Left lung (tissue), 10 donors: ENCODE data around the gene FYB2. TPM values are rescaled to one million over a fixed set of nuclear protein-coding genes. Genes with fewer than 3 reads are reported as not detected.

Experiments
- ATAC-seq: fragments of 200-7000 bp; cut with Tn5 transposase; one replicate; pipeline ENCODE4 v1.9.1; 2020; ENCODE audit warnings: moderate library complexity
- DNase-seq, 4 donors: peaks; one replicate each; pipeline ENCODE4 v3.0.0-alpha.2; 2013 to 2020
- H3K27ac ChIP-seq, 2 donors: fragments of 200-600 bp; sonication (generic) in 1 of 2; one replicate each; pipeline versions ENCODE4 v1.5.0 to v1.8.0; 2020 to 2021
- H3K27me3 ChIP-seq, 2 donors: fragments of 200-600 bp; sonication (generic) in 1 of 2; one replicate each; pipeline versions ENCODE4 v1.5.0 to v1.8.0; 2020 to 2021
- H3K36me3 ChIP-seq, 2 donors: fragments of 200-600 bp; sonication (generic) in 1 of 2; one replicate each; pipeline versions ENCODE4 v1.5.0 to v1.8.0; 2020 to 2021
- H3K4me1 ChIP-seq, 2 donors: fragments of 200-600 bp; one replicate each; pipeline ENCODE4 v1.8.0; 2021
- H3K4me3 ChIP-seq, 2 donors: fragments of 200-600 bp; sonication (generic) in 1 of 2; one replicate each; pipeline versions ENCODE4 v1.5.0 to v1.8.0; 2020 to 2021; ENCODE audit warnings: mild to moderate bottlenecking in 1 of 2
- H3K9me3 ChIP-seq, 2 donors: fragments of 200-600 bp; sonication (generic) in 1 of 2; one replicate each; pipeline versions ENCODE4 v1.5.0 to v1.8.0; 2020 to 2021
- intact Hi-C, 2 donors: fragments of 100-400 bp; cut with DNase I; formaldehyde crosslinking; loops; one replicate each; pipeline versions ENCODE4 v1.11.2 to v1.14.2; 2022
- polyA plus RNA-seq, 6 donors: library from polyadenylated mRNA; unstranded; fragments of 120-200 nt; gene quantifications; one replicate each; pipeline ENCODE4 v1.2.1, GENCODE V29; 2013; ENCODE audit not compliant: insufficient read length in 6 of 6
- total RNA-seq, 2 donors: library from RNA; stranded (reverse); fragmentation: NEBNext Ultra II Directional; extraction: Animal tissue kit (Norgen Biotek cat#: 25700); gene quantifications; one replicate each; pipeline ENCODE4 v1.2.1, GENCODE V29; 2021
- TF ChIP-seq, protein P1 (sequence below), 2 donors: fragments of 200-600 bp; sonication (generic) in 1 of 2; IDR thresholded peaks; one replicate each; pipeline versions ENCODE4 v1.5.0 to v1.8.0; 2021; ENCODE audit warnings: antibody characterized with exemption in 2 of 2
- donor health status: DM: no; HTN: yes; CAD: no.
- donor health status: DM: no; HTN: no; CAD: no.

Gene FYB2
- total and polyA plus RNA-seq, 8 donors = 0.21 to 1.2 (median 0.51) TPM

DNA sequence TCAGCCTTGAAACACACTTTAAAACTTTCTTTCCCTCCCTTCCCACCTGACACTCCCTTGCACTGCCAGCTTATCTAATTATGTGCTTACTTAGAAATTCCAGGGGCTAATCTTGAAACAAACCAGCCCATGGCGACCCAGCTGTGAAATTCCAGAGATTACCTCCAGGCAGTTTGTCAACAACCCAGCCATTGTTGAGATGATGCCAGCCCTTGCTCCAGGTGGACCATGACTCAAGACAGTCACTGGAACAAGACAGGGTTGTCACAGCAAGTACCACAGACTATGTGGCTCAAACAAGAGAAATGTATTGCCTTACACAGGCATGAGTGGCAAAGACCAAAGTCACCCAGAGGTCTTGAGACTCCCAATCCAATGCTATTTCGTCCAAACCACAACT is 7.9 kb downstream of the FYB2 start:
- intact Hi-C loops = no loop called here
- Histone ChIP-seq H3K9me3 (no peaks in the 10 kb centered on the region), H3K4me3 (no peak overlapping the region), H3K27me3 (no peaks in the 10 kb centered on the region), H3K4me1 (no peaks in the 10 kb centered on the region), H3K36me3 (no peaks in the 10 kb centered on the region), H3K27ac (no peak overlapping the region)
- ATAC-seq = no peak
- no peak for DNase-seq
- TF ChIP-seq, protein P1, sequence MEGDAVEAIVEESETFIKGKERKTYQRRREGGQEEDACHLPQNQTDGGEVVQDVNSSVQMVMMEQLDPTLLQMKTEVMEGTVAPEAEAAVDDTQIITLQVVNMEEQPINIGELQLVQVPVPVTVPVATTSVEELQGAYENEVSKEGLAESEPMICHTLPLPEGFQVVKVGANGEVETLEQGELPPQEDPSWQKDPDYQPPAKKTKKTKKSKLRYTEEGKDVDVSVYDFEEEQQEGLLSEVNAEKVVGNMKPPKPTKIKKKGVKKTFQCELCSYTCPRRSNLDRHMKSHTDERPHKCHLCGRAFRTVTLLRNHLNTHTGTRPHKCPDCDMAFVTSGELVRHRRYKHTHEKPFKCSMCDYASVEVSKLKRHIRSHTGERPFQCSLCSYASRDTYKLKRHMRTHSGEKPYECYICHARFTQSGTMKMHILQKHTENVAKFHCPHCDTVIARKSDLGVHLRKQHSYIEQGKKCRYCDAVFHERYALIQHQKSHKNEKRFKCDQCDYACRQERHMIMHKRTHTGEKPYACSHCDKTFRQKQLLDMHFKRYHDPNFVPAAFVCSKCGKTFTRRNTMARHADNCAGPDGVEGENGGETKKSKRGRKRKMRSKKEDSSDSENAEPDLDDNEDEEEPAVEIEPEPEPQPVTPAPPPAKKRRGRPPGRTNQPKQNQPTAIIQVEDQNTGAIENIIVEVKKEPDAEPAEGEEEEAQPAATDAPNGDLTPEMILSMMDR (IDR thresholded peaks at IDR 0.05) = no peak

DNA sequence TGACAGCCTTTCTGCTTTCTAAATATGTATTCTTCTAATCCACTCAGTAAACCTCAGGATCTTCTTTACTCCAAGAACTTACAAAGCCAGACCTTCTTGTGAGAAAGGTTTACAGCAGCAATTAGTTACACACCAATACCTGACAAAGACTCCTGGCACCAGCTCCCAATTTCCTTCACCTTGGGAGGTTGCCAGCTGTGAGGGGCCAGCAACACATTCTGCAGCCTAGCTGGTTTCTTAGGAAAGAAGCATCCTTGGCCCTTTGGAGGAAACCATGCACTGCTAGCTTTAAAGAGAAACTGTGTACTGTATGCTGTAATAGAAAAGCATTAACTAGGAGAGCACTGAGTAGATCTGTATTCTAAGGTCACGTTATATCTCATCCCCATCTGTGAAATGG is 10.8 kb downstream of the FYB2 start:
- Histone ChIP-seq H3K4me1 (no peaks in the 10 kb centered on the region), H3K36me3 (no peaks in the 10 kb centered on the region), H3K27ac (no peak overlapping the region), H3K27me3 (no peaks in the 10 kb centered on the region), H3K4me3 (no peak overlapping the region), H3K9me3 (no peaks in the 10 kb centered on the region)
- DNase-seq = no peak
- no peak for ATAC-seq
- intact Hi-C loops = no loop called here
- TF ChIP-seq, protein P1 (IDR thresholded peaks at IDR 0.05) = no peak

DNA sequence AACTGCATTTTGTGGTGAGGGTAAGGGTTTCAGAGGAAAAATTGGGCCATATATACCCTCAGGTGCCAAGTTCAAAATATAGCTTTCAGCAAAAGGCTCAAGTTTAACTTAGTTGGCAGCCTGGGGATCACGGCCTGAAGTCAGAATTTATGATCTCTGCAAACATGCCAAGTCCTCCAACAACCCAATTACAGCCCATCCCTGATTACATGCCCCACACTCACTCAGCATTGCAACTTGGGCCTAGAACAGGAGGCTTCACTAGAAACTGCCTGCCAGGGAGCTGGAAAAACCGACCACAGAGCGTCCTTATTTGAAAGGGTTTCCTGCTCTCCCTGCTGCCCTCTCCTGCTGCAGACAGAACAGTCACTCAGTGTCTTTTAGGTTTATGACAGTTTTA is 12.4 kb downstream of the FYB2 start:
- Histone ChIP-seq H3K9me3 (no peaks in the 10 kb centered on the region), H3K4me1 (no peaks in the 10 kb centered on the region), H3K27ac (no peak overlapping the region), H3K27me3 (no peaks in the 10 kb centered on the region), H3K36me3 (no peaks in the 10 kb centered on the region), H3K4me3 (no peak overlapping the region)
- ATAC-seq (no peak), DNase-seq (no peak)
- intact Hi-C loops = no loop called here
- TF ChIP-seq, protein P1 (IDR thresholded peaks at IDR 0.05) = no peak

DNA sequence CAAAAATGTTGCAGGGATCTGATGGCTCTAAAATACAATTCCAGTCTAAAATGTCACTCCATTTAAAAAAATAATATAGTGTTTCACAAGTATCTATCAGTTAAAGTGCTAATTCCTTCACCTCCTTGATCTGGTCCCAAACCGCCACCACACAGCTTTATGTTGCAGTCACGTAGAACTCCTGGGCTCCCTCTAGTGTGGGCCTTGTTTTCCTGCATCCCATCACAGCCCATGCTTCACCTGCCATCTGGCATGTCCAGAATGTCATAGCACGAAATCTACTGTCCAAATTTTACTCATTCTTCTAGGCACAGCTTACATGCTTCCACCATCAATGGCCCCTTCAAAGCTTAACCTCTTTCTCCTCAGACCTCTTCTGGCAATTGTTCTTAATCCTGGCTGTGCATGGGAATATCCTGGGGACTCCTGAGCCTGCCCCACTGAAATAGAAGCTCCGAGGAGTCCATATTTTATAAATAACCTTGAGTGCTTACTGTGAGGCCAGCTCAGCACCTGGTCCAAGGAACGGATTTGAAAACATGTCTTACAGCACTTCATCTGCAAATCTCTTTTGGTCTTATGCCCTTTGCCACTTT is 15.5 kb downstream of the FYB2 start:
- no peaks in the 10 kb centered on the region for H3K4me1 ChIP-seq
- peak; percentile 80 for ATAC-seq
- DNase-seq = peak in 1 of 4 donors; percentile 21

DNA sequence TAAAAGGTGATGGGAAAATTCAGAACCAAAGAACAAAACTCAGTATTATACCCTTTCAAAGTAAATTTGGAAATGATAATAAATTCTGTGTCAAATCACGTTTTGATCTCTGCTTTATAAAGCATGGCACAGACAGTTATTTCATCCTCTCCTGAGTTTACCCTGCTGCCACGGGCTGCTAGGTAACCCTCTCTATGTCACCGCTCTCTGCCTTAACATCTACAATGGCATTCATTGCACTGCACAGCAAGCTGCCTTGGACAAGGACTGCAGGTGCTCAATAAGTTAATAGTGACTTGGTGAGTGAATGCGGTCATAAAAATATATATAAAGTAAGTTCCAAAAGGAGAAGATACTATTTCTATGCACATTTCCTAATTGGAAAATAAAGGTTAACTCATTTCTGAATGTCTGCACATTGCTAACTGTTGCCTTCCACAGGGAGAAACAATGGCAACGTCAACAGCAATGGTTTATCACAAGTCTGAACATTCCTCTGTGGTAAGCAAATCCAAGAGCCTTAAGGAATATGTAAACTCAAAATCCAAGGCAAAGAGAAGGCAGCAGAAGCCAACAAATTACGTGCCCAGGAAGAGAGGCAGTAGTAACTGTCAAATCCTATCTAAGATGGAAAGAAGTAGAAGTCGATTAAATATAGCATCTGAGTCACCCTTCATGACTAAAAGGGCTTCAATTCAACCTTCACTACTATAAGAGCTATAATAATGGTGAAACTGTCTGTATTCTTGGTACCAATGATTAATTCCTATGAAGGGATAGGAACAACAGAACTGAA is 19.4 kb downstream of the FYB2 start:
- Histone ChIP-seq H3K4me1 (no peaks in the 10 kb centered on the region), H3K27me3 (peaks cover 0 to 9% of the 10 kb centered on the region in 2 donors), H3K36me3 (no peaks in the 10 kb centered on the region), H3K27ac (no peak overlapping the region), H3K4me3 (no peak overlapping the region), H3K9me3 (no peaks in the 10 kb centered on the region)
- DNase-seq (no peak), ATAC-seq (no peak)
- TF ChIP-seq, protein P1 (IDR thresholded peaks at IDR 0.05) = no peak
- intact Hi-C loops = no loop called here

More for the DNA sequence above, 15.5 kb downstream of the FYB2 start:
- TF ChIP-seq, protein P1 (IDR thresholded peaks at IDR 0.05) = peak in 1 of 2 donors; percentile 28
- H3K27me3 ChIP-seq = no peaks in the 10 kb centered on the region
- no peak overlapping the region for H3K4me3 ChIP-seq
- no peaks in the 10 kb centered on the region for H3K9me3 ChIP-seq
- no peaks in the 10 kb centered on the region for H3K36me3 ChIP-seq
- H3K27ac ChIP-seq = no peak overlapping the region
- intact Hi-C loops = no loop called here
